Measurements from ENCODE around the gene CDH23. TPM values are rescaled to one million over a fixed set of nuclear protein-coding genes. Genes with fewer than 3 reads are reported as not detected.

The CDH23 gene
- polyA plus RNA-seq, 1 donor from 2014 or later = 6.6 TPM

- Histone ChIP-seq H3K9me3 (ENCODE audit: low read length) (no peaks in the 10 kb centered on the region), H4K20me1 (ENCODE audit: insufficient read depth) (no peaks in the 10 kb centered on the region), H3F3A (ENCODE audit: insufficient read depth, low read length, poor library complexity, severe bottlenecking) (no peaks in the 10 kb centered on the region), H3K27me3 (ENCODE audit: insufficient read depth, low read depth, low read length) (no peaks in the 10 kb centered on the region), H3K27ac (ENCODE audit: low read length) (no peak within 1 kb of the TSS), H3K4me2 (ENCODE audit: low read length) (no peak within 1 kb of the TSS), H3K9ac (ENCODE audit: low read length) (no peak within 1 kb of the TSS), H3K79me2 (replicated peaks; ENCODE audit: insufficient read depth, low read length) (no peaks in the 10 kb centered on the region), H3K9me2 (ENCODE audit: insufficient read depth, low read length) (no peaks in the 10 kb centered on the region), H3K4me3 (ENCODE audit: low read length) (no peak within 1 kb of the TSS), H2AFZ (ENCODE audit: low read depth, low read length) (no peak within 1 kb of the TSS), H3K36me3 (ENCODE audit: insufficient read depth, low read length) (no peaks in the 10 kb centered on the region)
- TF ChIP-seq RAD21 (conservative IDR thresholded peaks at IDR 0.05) (no peak), MXI1 (conservative IDR thresholded peaks at IDR 0.05; ENCODE audit: poor library complexity, severe bottlenecking) (no peak)
- TF ChIP-seq, protein P1, sequence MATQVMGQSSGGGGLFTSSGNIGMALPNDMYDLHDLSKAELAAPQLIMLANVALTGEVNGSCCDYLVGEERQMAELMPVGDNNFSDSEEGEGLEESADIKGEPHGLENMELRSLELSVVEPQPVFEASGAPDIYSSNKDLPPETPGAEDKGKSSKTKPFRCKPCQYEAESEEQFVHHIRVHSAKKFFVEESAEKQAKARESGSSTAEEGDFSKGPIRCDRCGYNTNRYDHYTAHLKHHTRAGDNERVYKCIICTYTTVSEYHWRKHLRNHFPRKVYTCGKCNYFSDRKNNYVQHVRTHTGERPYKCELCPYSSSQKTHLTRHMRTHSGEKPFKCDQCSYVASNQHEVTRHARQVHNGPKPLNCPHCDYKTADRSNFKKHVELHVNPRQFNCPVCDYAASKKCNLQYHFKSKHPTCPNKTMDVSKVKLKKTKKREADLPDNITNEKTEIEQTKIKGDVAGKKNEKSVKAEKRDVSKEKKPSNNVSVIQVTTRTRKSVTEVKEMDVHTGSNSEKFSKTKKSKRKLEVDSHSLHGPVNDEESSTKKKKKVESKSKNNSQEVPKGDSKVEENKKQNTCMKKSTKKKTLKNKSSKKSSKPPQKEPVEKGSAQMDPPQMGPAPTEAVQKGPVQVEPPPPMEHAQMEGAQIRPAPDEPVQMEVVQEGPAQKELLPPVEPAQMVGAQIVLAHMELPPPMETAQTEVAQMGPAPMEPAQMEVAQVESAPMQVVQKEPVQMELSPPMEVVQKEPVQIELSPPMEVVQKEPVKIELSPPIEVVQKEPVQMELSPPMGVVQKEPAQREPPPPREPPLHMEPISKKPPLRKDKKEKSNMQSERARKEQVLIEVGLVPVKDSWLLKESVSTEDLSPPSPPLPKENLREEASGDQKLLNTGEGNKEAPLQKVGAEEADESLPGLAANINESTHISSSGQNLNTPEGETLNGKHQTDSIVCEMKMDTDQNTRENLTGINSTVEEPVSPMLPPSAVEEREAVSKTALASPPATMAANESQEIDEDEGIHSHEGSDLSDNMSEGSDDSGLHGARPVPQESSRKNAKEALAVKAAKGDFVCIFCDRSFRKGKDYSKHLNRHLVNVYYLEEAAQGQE (IDR thresholded peaks at IDR 0.05; ENCODE audit: borderline replicate concordance) = no peak
Observed at GRCh38 chr10:71719464-71720201, 322.9 kb downstream of the CDH23 start, which contains the start of gene C10orf105. Gene C10orf105 (minus strand): TSS chr10:71719778. CDS start chr10:71716337, 3,441 bp downstream.

GRCh38 chr10:71720288-71720687 is 323.6 kb downstream of the CDH23 start:
- Histone ChIP-seq H3K79me2 (replicated peaks; ENCODE audit: insufficient read depth, low read length) (no peaks in the 10 kb centered on the region), H3K4me3 (ENCODE audit: low read length) (no peak overlapping the region), H4K20me1 (ENCODE audit: insufficient read depth) (no peaks in the 10 kb centered on the region), H2AFZ (ENCODE audit: low read depth, low read length) (no peak overlapping the region), H3K9me2 (ENCODE audit: insufficient read depth, low read length) (no peaks in the 10 kb centered on the region), H3K36me3 (ENCODE audit: insufficient read depth, low read length) (no peaks in the 10 kb centered on the region), H3F3A (ENCODE audit: insufficient read depth, low read length, poor library complexity, severe bottlenecking) (no peaks in the 10 kb centered on the region), H3K27me3 (ENCODE audit: insufficient read depth, low read depth, low read length) (no peaks in the 10 kb centered on the region), H3K9ac (ENCODE audit: low read length) (no peak overlapping the region), H3K4me2 (ENCODE audit: low read length) (no peak overlapping the region), H3K27ac (ENCODE audit: low read length) (no peak overlapping the region), H3K9me3 (ENCODE audit: low read length) (no peaks in the 10 kb centered on the region)
- TF ChIP-seq POLR2AphosphoS5 (IDR thresholded peaks at IDR 0.05) (no peak), EP300 (conservative IDR thresholded peaks at IDR 0.05; ENCODE audit: poor library complexity, severe bottlenecking) (no peak), CTCF (IDR thresholded peaks at IDR 0.05; ENCODE audit: poor library complexity, severe bottlenecking) (no peak)

DNA sequence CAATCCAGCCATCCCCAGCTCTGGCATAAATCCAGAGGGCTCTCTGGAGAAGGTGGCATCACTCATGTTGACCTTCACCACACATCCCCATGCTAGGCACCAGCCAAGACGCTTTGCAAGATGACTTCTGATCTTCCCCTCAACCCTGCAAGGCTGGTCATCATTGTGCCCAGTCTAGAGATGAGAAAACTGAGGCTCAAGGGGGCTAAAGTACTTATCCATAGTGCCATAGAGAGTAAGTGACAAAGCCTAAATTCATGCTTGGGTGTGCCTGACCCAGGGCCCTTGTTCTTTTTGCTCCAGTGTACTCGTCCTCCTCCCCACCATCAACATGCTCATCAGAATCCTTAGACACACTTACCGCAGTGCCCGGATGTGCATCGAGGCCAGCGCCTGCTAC is 324.6 kb downstream of the CDH23 start:
- Histone ChIP-seq H3K4me3 (ENCODE audit: low read length) (no peak overlapping the region), H3K36me3 (ENCODE audit: insufficient read depth, low read length) (no peaks in the 10 kb centered on the region), H4K20me1 (ENCODE audit: insufficient read depth) (no peaks in the 10 kb centered on the region), H3K27me3 (ENCODE audit: insufficient read depth, low read depth, low read length) (no peaks in the 10 kb centered on the region), H3K4me2 (ENCODE audit: low read length) (no peak overlapping the region), H3K79me2 (replicated peaks; ENCODE audit: insufficient read depth, low read length) (no peaks in the 10 kb centered on the region), H3K27ac (ENCODE audit: low read length) (no peak overlapping the region), H3K9me2 (ENCODE audit: insufficient read depth, low read length) (no peaks in the 10 kb centered on the region), H2AFZ (ENCODE audit: low read depth, low read length) (no peak overlapping the region), H3K9ac (ENCODE audit: low read length) (no peak overlapping the region), H3K9me3 (ENCODE audit: low read length) (no peaks in the 10 kb centered on the region), H3F3A (ENCODE audit: insufficient read depth, low read length, poor library complexity, severe bottlenecking) (no peaks in the 10 kb centered on the region)
- TF ChIP-seq SMC3 (conservative IDR thresholded peaks at IDR 0.05; ENCODE audit: poor library complexity) = no peak
- TF ChIP-seq EP300 (conservative IDR thresholded peaks at IDR 0.05; ENCODE audit: poor library complexity, severe bottlenecking) = no peak
- TF ChIP-seq RAD21 (conservative IDR thresholded peaks at IDR 0.05) = no peak
- TF ChIP-seq, protein P1 (IDR thresholded peaks at IDR 0.05; ENCODE audit: borderline replicate concordance) = no peak
- TF ChIP-seq MXI1 (conservative IDR thresholded peaks at IDR 0.05; ENCODE audit: poor library complexity, severe bottlenecking) = no peak
- no peak for TF ChIP-seq TAF1 (IDR thresholded peaks at IDR 0.05; ENCODE audit: low read depth)
- no peak for TF ChIP-seq POLR2AphosphoS5 (IDR thresholded peaks at IDR 0.05)
- TF ChIP-seq EZH2 (IDR thresholded peaks at IDR 0.05; ENCODE audit: borderline replicate concordance, insufficient read depth, low read length, poor library complexity, severe bottlenecking) = no peak
- no peak for TF ChIP-seq CTCF (IDR thresholded peaks at IDR 0.05; ENCODE audit: poor library complexity, severe bottlenecking)

All from neural cell (in vitro differentiated cells).